Right lobe of liver (tissue), 6 donors: ENCODE results near the gene ZCCHC4. TPM values are rescaled to one million over a fixed set of nuclear protein-coding genes. Genes with fewer than 3 reads are reported as not detected.

Source experiments
- ATAC-seq, 4 donors: fragments of 200-7000 bp; cut with Tn5 transposase; one replicate each; pipeline ENCODE4 v1.9.1; 2020; ENCODE audit warnings: mild to moderate bottlenecking in 4 of 4, moderate library complexity in 4 of 4
- DNase-seq, 3 donors: peaks; one replicate each; pipeline ENCODE4 v3.0.0-alpha.2; 2020
- H3K27ac ChIP-seq, 3 donors: fragments of 200-600 bp; one replicate each; pipeline ENCODE4 v1.8.0; 2022
- H3K27me3 ChIP-seq, 2 donors: fragments of 200-600 bp; one replicate each; pipeline ENCODE4 v1.8.0; 2022
- H3K36me3 ChIP-seq, 4 donors: fragments of 200-600 bp; sonication (generic) in 1 of 4; one replicate each; pipeline versions ENCODE4 v1.5.1 to v1.8.0; 2017 to 2022; ENCODE audit warnings: control low read depth in 1 of 4
- H3K4me1 ChIP-seq, 4 donors: fragments of 200-600 bp; sonication (generic) in 1 of 4; one replicate each; pipeline versions ENCODE4 v1.5.1 to v1.8.0; 2017 to 2022; ENCODE audit warnings: control low read depth in 1 of 4
- H3K4me3 ChIP-seq, 3 donors: fragments of 200-600 bp; one replicate each; pipeline ENCODE4 v1.8.0; 2022
- H3K9me3 ChIP-seq, 4 donors: fragments of 200-600 bp; sonication (generic) in 1 of 4; one replicate each; pipeline versions ENCODE4 v1.5.1 to v1.8.0; 2017 to 2022; ENCODE audit warnings: control low read depth in 1 of 4
- CTCF ChIP-seq, 4 donors: fragments of 200-600 bp in 3 of 4; fragments of 450-650 bp in 1 of 4; IDR thresholded peaks; one replicate each; pipeline versions ENCODE4 v1.5.1 to v1.8.0; 2016 to 2022; ENCODE audit warnings: antibody characterized with exemption in 4 of 4, mild to moderate bottlenecking in 2 of 4
- POLR2A ChIP-seq: fragments of 450-650 bp; IDR thresholded peaks from one replicate; pipeline ENCODE4 v1.6.1; 2017; ENCODE audit warnings: antibody characterized with exemption, mild to moderate bottlenecking
- WGBS: methylation state at CpG from one replicate; pipeline ENCODE4 v1.1.6; 2018; ENCODE audit warnings: low coverage, low lambda C conversion rate; ENCODE audit not compliant: insufficient coverage; ENCODE audit errors: missing lambda C conversion rate; 5-methylcytosine and 5-hydroxymethylcytosine counted together
- intact Hi-C, 2 donors: fragments of 100-400 bp; cut with DNase I; formaldehyde crosslinking; loops; one replicate each; pipeline versions ENCODE4 v1.11.2 to v1.14.1; 2022
- total RNA-seq, 6 experiments: library from RNA; depleted of rRNA in 2 of 6; stranded (reverse); fragments of >200 nt in 2 of 6; fragmentation: NEBNext Ultra II Directional in 3 of 6; extraction: Animal tissue kit (Norgen Biotek cat#: 25700) in 3 of 6; gene quantifications; one replicate each; pipeline versions ENCODE4 v1.1.0 to v1.2.4, GENCODE V29; 2016 to 2023
- donor health status: DM: no; HTN: yes; CAD: no.
- donor health status: DM: no; HTN: no; CAD: no.
- donor health status: DM: no; HTN: no; CAD: no.
- donor health status: DM: no; HTN: yes; CAD: no.
- donor health status: DM: no; HTN: yes; CAD: no.

The ZCCHC4 gene
- total RNA-seq, 6 experiments from 2014 or later = 2.9 to 6.9 (median 3.9) TPM

- intact Hi-C loops = no loop called here
- ATAC-seq (no peak), DNase-seq (no peak)
- H3K27me3 ChIP-seq = no peaks in the 10 kb centered on the region
- WGBS = 87% methylated on average over 2 of the region's 2 CpGs
- H3K4me3 ChIP-seq = no peak overlapping the region
- no peaks in the 10 kb centered on the region for H3K4me1 ChIP-seq
- TF ChIP-seq POLR2A (no peak), CTCF (IDR thresholded peaks at IDR 0.05) (no peak)
- peaks cover 0 to 4% (median 0%) of the 10 kb centered on the region in 4 donors for H3K36me3 ChIP-seq
- H3K9me3 ChIP-seq = no peaks in the 10 kb centered on the region
- no peak overlapping the region for H3K27ac ChIP-seq
Observed at GRCh38 chr4:25343671-25344070, 31.1 kb downstream of the ZCCHC4 start.

GRCh38 chr4:25345744-25346143, 33.2 kb downstream of the ZCCHC4 start:
- Histone ChIP-seq H3K9me3 (no peaks in the 10 kb centered on the region), H3K27me3 (no peaks in the 10 kb centered on the region), H3K4me1 (no peaks in the 10 kb centered on the region), H3K4me3 (no peak overlapping the region), H3K36me3 (peaks cover 0 to 4% (median 0%) of the 10 kb centered on the region in 4 donors), H3K27ac (no peak overlapping the region)
- DNase-seq (no peak), ATAC-seq (no peak)
- intact Hi-C loops = no loop called here
- TF ChIP-seq POLR2A (no peak), CTCF (IDR thresholded peaks at IDR 0.05) (no peak)
- WGBS = 85% methylated on average over 5 of the region's 5 CpGs

GRCh38 chr4:25346913-25347312, 34.3 kb downstream of the ZCCHC4 start:
- ATAC-seq (no peak), DNase-seq (no peak)
- intact Hi-C loops = no loop called here
- WGBS = 68% methylated on average over 3 of the region's 3 CpGs
- peaks cover 0 to 4% (median 0%) of the 10 kb centered on the region in 4 donors for H3K36me3 ChIP-seq
- no peak overlapping the region for H3K27ac ChIP-seq
- no peaks in the 10 kb centered on the region for H3K27me3 ChIP-seq
- TF ChIP-seq POLR2A (no peak), CTCF (IDR thresholded peaks at IDR 0.05) (no peak)
- no peak overlapping the region for H3K4me3 ChIP-seq
- H3K4me1 ChIP-seq = no peaks in the 10 kb centered on the region
- no peaks in the 10 kb centered on the region for H3K9me3 ChIP-seq

GRCh38 chr4:25347473-25347872, 34.9 kb downstream of the ZCCHC4 start:
- Histone ChIP-seq H3K36me3 (peaks cover 0 to 4% (median 0%) of the 10 kb centered on the region in 4 donors), H3K27ac (no peak overlapping the region), H3K4me1 (no peaks in the 10 kb centered on the region), H3K27me3 (no peaks in the 10 kb centered on the region), H3K9me3 (no peaks in the 10 kb centered on the region), H3K4me3 (no peak overlapping the region)
- DNase-seq (no peak), ATAC-seq (no peak)
- intact Hi-C loops = no loop called here
- WGBS = 100% methylated on average over 2 of the region's 2 CpGs
- TF ChIP-seq CTCF (IDR thresholded peaks at IDR 0.05) = no peak
- no peak for TF ChIP-seq POLR2A

GRCh38 chr4:25347971-25348370, 35.4 kb downstream of the ZCCHC4 start:
- Histone ChIP-seq H3K4me3 (no peak overlapping the region), H3K36me3 (peaks cover 0 to 4% (median 0%) of the 10 kb centered on the region in 4 donors), H3K27me3 (no peaks in the 10 kb centered on the region), H3K4me1 (no peaks in the 10 kb centered on the region), H3K9me3 (no peaks in the 10 kb centered on the region), H3K27ac (no peak overlapping the region)
- 85% methylated on average over 2 of the region's 2 CpGs for WGBS
- DNase-seq (no peak), ATAC-seq (no peak)
- no peak for TF ChIP-seq CTCF (IDR thresholded peaks at IDR 0.05)
- TF ChIP-seq POLR2A = no peak
- intact Hi-C loops = no loop called here
